MCF 10A (cell line): ENCODE data around the gene MPRIP. TPM values are rescaled to one million over a fixed set of nuclear protein-coding genes. Genes with fewer than 3 reads are reported as not detected.

Experiments used
- BruUV-seq: library from RNA; stranded (reverse); fragments of 400-500 nt; replicated peaks from 2 replicates; lab custom pipeline; 2021; lab: Mats Ljungman, UMichigan
- CTCF ChIA-PET: fragments of 300-600 bp; sonication (Branson Sonifier 250); formaldehyde crosslinking; extraction: SDS; loops from one replicate; lab custom pipeline; 2021; ENCODE audit warnings: antibody characterized with exemption, inconsistent platforms; lab: Yijun Ruan, JAX
- POLR2A ChIA-PET: fragments of 300-600, 350-650 bp; sonication (Branson Sonifier 250); formaldehyde crosslinking; extraction: SDS; loops from one replicate; lab custom pipeline; 2020; ENCODE audit warnings: antibody characterized with exemption, inconsistent platforms; lab: Yijun Ruan, JAX
- DNase-seq: peaks from one replicate; pipeline ENCODE4 v3.0.0-alpha.2; 2018; ENCODE audit not compliant: unreplicated experiment
- H3K27ac Mint-ChIP-seq: one replicate; pipeline ENCODE4 v1.8.0; 2022; ENCODE audit warnings: mild to moderate bottlenecking, low read depth, mixed read lengths; ENCODE audit not compliant: unreplicated experiment
- H3K27me3 Mint-ChIP-seq: one replicate; pipeline ENCODE4 v1.8.0; 2022; ENCODE audit warnings: mixed read lengths; ENCODE audit not compliant: insufficient read depth, unreplicated experiment
- H3K36me3 Mint-ChIP-seq: one replicate; pipeline ENCODE4 v1.8.0; 2022; ENCODE audit warnings: mild to moderate bottlenecking, moderate library complexity, mixed read lengths; ENCODE audit not compliant: insufficient read depth, unreplicated experiment
- H3K4me1 Mint-ChIP-seq: one replicate; pipeline ENCODE4 v1.8.0; 2022; ENCODE audit warnings: mixed read lengths; ENCODE audit not compliant: insufficient read depth, unreplicated experiment
- H3K4me3 Mint-ChIP-seq: one replicate; pipeline ENCODE4 v1.8.0; 2022; ENCODE audit warnings: mild to moderate bottlenecking, moderate library complexity, mixed read lengths; ENCODE audit not compliant: unreplicated experiment
- H3K9me3 Mint-ChIP-seq: one replicate; pipeline ENCODE4 v1.8.0; 2022; ENCODE audit warnings: mixed read lengths; ENCODE audit not compliant: unreplicated experiment
- intact Hi-C: fragments of 100-400 bp; cut with micrococcal nuclease; formaldehyde crosslinking; loops from 2 replicates; pipeline ENCODE4 v1.14.1; 2022
- total RNA-seq: library from RNA; stranded (reverse); gene quantifications from 2 replicates; pipeline ENCODE4 v1.2.3, GENCODE V29; 2022
- TF ChIP-seq, protein P1 (sequence below): fragments of 200-600 bp; IDR thresholded peaks from one replicate; pipeline ENCODE4 v1.8.0; 2022; ENCODE audit warnings: antibody characterized with exemption, mild to moderate bottlenecking; ENCODE audit not compliant: unreplicated experiment

MPRIP gene
- total RNA-seq, 1 experiment from 2014 or later: 230 TPM

DNA sequence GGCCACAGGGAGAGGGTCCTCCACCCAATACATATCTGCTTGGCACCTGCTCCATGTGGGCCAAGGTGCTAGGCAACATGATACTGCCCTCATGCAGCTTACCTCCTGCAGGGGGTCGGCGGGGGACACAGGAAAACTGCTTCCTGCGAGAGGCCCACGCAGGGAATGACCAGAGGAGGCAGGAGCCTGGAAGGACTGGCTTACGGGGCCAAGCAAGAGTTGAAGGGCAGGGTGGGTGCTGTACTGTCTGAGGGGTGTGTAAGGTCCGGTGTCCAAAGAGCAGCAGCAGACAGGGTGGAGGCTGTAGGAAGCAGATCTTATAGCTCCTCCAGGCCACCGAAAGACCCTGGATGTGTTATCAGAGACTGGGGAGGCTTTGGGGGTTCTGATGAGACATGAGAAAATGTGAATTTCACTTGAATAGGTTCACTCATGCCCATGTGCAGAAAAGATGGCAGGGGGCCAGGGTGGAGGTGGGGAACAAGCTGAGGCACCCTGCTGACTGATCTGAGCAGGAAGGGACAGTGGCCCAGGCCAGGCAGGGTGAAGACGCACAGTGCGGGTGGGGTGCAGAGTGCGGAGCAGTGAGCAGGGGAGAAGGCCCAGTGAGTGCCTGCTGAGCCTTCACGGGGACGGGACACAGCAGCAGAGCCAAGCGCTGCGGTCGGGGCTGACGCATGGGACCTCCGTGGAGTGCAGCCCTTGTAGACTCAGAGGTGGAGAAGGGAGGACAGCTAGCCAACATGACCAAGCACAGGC lies 186.4 kb downstream of the MPRIP start:
- ChIA-PET POLR2A (no interaction called here), CTCF (no interaction called here)
- no peak overlapping the region for H3K4me3 Mint-ChIP-seq
- H3K36me3 Mint-ChIP-seq: peaks cover 91% of the 10 kb centered on the region
- BruUV-seq: no TSS peak
- intact Hi-C loops: no loop called here
- H3K9me3 Mint-ChIP-seq: no peaks in the 10 kb centered on the region
- DNase-seq: no peak
- H3K27ac Mint-ChIP-seq: no peak overlapping the region
- H3K4me1 Mint-ChIP-seq: no peaks in the 10 kb centered on the region
- TF ChIP-seq, protein P1, sequence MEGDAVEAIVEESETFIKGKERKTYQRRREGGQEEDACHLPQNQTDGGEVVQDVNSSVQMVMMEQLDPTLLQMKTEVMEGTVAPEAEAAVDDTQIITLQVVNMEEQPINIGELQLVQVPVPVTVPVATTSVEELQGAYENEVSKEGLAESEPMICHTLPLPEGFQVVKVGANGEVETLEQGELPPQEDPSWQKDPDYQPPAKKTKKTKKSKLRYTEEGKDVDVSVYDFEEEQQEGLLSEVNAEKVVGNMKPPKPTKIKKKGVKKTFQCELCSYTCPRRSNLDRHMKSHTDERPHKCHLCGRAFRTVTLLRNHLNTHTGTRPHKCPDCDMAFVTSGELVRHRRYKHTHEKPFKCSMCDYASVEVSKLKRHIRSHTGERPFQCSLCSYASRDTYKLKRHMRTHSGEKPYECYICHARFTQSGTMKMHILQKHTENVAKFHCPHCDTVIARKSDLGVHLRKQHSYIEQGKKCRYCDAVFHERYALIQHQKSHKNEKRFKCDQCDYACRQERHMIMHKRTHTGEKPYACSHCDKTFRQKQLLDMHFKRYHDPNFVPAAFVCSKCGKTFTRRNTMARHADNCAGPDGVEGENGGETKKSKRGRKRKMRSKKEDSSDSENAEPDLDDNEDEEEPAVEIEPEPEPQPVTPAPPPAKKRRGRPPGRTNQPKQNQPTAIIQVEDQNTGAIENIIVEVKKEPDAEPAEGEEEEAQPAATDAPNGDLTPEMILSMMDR: no peak
- H3K27me3 Mint-ChIP-seq: no peaks in the 10 kb centered on the region

DNA sequence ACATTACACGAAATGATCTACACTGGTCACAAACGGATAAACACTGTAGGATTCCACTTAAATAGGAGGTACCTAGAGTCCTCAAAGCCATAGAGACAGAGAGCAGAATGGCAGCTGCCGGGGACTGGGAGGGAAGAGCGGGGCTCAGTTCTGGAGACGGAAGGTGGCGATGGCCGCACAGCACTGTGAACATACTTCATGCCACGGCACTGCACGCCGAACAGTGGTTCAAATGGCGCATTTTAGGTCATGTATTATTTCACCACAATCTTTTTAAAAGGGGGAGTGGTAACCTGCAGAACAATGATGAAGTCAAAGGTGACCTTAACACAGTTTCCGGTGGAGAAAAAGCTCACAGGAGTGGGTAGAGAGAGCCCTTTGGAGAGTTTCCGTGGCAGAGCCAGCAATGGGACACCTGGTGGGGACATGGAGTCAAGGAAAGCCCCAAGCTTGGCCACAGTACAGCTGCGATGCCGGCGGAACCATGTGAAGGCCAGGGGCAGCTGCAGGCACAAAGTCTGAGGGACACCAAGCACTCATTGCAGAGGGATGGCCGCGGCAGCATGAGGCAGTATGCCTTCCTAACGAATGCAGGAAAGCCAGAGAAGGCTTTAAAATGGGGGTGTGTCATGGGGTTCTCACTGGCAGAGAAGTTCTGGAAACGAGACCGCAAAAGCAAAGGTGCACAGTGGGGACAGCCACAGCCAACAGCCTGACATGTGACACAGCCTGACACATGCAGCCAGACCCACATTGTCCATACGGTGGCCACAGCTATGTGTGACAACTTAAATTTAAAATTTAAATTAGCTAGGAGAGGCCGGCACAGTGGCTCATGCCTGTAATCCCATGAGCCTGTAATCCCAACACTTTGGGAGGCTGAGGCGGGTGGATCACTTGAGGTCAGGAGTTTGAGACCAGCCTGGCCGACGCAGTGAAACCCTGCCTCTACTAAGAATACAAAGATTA lies 187.4 kb downstream of the MPRIP start:
- peaks cover 81% of the 10 kb centered on the region for H3K36me3 Mint-ChIP-seq
- TF ChIP-seq, protein P1: no peak
- DNase-seq: no peak
- intact Hi-C loops: no loop called here
- ChIA-PET CTCF (no interaction called here), POLR2A (no interaction called here)
- BruUV-seq: no TSS peak
- H3K9me3 Mint-ChIP-seq: no peaks in the 10 kb centered on the region
- H3K27ac Mint-ChIP-seq: no peak overlapping the region
- H3K4me3 Mint-ChIP-seq: no peak overlapping the region
- H3K4me1 Mint-ChIP-seq: no peaks in the 10 kb centered on the region
- no peaks in the 10 kb centered on the region for H3K27me3 Mint-ChIP-seq

DNA sequence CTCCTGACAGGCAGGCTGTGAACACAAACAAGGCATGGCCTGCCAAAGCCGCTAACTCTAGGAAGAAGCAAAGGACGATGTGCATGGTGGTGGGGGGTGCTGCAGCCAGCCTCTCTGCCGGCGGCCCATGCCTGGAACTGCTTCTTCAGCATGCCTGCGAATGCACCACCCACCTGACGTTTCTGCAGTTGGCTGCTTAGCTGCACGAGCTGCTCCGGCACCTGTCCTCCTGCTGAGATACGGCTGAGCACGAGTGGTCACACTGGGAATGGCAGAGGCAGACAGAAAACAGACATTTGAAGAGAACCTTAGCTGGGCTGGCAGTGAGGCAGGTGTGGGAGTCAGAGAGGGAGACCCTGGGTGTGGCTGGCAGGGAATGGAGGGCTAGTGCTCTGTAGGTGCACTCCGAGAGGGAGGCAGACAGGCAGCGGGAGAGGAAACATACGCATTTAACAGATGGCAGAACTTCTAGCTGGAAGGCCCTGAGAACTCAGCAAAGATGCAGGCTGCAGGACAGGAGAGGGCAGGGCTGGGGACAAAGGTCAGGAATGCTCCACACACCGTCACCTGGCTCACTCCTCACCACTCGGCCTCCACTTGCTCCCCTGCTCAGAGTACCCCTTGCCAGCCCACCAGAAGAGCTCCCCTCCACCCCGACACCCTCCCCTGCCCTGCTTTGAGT lies 189.5 kb downstream of the MPRIP start:
- ChIA-PET POLR2A (no interaction called here), CTCF (interaction anchor here (0.5 kb wide), 1 partner anchor 42 kb away, joined by 3 read pairs; no protein-coding TSS in a partner anchor)
- intact Hi-C loops: no loop called here
- DNase-seq: no peak
- no TSS peak for BruUV-seq
- Mint-ChIP-seq H3K9me3 (no peaks in the 10 kb centered on the region), H3K4me1 (peaks cover 13% of the 10 kb centered on the region), H3K27me3 (no peaks in the 10 kb centered on the region), H3K36me3 (peaks cover 64% of the 10 kb centered on the region), H3K4me3 (no peak overlapping the region), H3K27ac (no peak overlapping the region)
- TF ChIP-seq, protein P1: no peak
